HG03354 (cell line): ENCODE measurements around the gene NCAM2.

Source experiments
- ATAC-seq: cut with Tn5 transposase; IDR thresholded peaks from one replicate; pipeline ENCODE4 v1.9.1; 2021; ENCODE audit warnings: mild to moderate bottlenecking; ENCODE audit not compliant: unreplicated experiment, poor library complexity, severe bottlenecking

NCAM2 gene

GRCh38 chr21:21530680-21531079 is 532.5 kb downstream of the NCAM2 start:
- ATAC-seq: no peak

GRCh38 chr21:21547368-21547953 is 549.3 kb downstream of the NCAM2 start:
- ATAC-seq: no peak

GRCh38 chr21:21559285-21560045 is 561.3 kb downstream of the NCAM2 start:
- no peak for ATAC-seq
